Subcutaneous abdominal adipose tissue (tissue), 5 donors: Measurements from ENCODE around the gene SNURF.
"Not testable (repeated sequence)": the region's sequence is repeated elsewhere in the genome, so short reads cannot be mapped to it uniquely, and the experiment has no call there.

Source experiments
- H3K27ac ChIP-seq: one replicate; pipeline ENCODE4 v1.7.0; 2013; ENCODE audit warnings: low read depth, mild to moderate bottlenecking, inconsistent platforms, low read length, moderate library complexity
- H3K27me3 ChIP-seq, 5 donors: one replicate each; pipeline ENCODE4 v1.7.0; 2013; ENCODE audit warnings: low read length in 5 of 5, inconsistent platforms in 1 of 5; ENCODE audit not compliant: control insufficient read depth in 5 of 5, insufficient read depth in 4 of 5
- H3K36me3 ChIP-seq, 5 donors: one replicate each; pipeline ENCODE4 v1.7.0; 2013; ENCODE audit warnings: low read length in 5 of 5; ENCODE audit not compliant: control insufficient read depth in 5 of 5, insufficient read depth in 5 of 5
- H3K4me1 ChIP-seq, 5 donors: one replicate each; pipeline ENCODE4 v1.7.0; 2013; ENCODE audit warnings: low read length in 5 of 5, mild to moderate bottlenecking in 3 of 5, moderate library complexity in 1 of 5; ENCODE audit not compliant: control insufficient read depth in 5 of 5, insufficient read depth in 5 of 5
- H3K4me3 ChIP-seq, 5 donors: one replicate each; pipeline ENCODE4 v1.7.0; 2013; ENCODE audit warnings: low read length in 5 of 5, low read depth in 1 of 5
- H3K9ac ChIP-seq, 5 donors: one replicate each; pipeline ENCODE4 v1.7.0; 2013; ENCODE audit warnings: low read length in 5 of 5, mild to moderate bottlenecking in 4 of 5, moderate library complexity in 3 of 5
- H3K9me3 ChIP-seq, 5 donors: one replicate each; pipeline ENCODE4 v1.7.0; 2013; ENCODE audit warnings: low read length in 5 of 5; ENCODE audit not compliant: control insufficient read depth in 5 of 5
- donor health status: healthy.
- donor health status: healthy.
- donor health status: healthy.
- donor health status: healthy.
- donor health status: healthy.

SNURF gene, protein sequence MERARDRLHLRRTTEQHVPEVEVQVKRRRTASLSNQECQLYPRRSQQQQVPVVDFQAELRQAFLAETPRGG

DNA sequence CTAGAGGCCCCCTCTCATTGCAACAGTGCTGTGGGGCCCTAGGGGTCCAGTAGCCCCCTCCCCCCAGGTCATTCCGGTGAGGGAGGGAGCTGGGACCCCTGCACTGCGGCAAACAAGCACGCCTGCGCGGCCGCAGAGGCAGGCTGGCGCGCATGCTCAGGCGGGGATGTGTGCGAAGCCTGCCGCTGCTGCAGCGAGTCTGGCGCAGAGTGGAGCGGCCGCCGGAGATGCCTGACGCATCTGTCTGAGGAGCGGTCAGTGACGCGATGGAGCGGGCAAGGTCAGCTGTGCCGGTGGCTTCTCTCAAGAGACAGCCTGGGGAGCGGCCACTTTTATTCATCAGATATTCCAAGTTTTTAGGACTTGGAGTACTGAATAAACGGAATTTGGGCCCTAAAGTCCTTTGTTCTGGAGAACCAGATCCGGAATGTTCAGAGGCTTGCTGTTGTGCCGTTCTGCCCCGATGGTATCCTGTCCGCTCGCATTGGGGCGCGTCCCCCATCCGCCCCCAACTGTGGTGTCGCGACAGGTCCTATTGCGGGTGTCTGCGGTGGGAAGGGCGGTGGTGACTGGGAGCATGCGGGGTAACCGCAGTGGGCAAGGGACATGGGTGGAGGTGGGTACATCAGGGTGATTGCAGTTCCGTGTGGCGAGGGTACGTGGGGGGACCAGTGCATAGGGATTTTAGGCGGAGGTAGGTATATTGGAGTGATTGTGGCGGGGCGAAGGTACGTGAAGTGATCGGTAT lies at the start of gene SNURF, which contains the start of gene SNRPN:
Gene SNURF (plus strand): TSS at position 205 of the 748 bp plus-strand sequence. CDS start 62 bp downstream, at position 267.
Gene SNRPN (plus strand): TSS at position 205 of the 748 bp plus-strand sequence. CDS start 19,467 bp downstream, outside the sequence.
- Histone ChIP-seq H3K36me3 (no peaks in the 10 kb centered on the region), H3K27me3 (no peaks in the 10 kb centered on the region), H3K9me3 (peaks cover 0 to 8% (median 0%) of the 10 kb centered on the region in 5 donors), H3K9ac (peak within 1 kb of the TSS; percentile 1 to 77 (median 63)), H3K4me1 (peaks cover 0 to 11% (median 7%) of the 10 kb centered on the region in 5 donors), H3K27ac (peak within 1 kb of the TSS; percentile 30), H3K4me3 (peak within 1 kb of the TSS; percentile 69 to 96 (median 93))

DNA sequence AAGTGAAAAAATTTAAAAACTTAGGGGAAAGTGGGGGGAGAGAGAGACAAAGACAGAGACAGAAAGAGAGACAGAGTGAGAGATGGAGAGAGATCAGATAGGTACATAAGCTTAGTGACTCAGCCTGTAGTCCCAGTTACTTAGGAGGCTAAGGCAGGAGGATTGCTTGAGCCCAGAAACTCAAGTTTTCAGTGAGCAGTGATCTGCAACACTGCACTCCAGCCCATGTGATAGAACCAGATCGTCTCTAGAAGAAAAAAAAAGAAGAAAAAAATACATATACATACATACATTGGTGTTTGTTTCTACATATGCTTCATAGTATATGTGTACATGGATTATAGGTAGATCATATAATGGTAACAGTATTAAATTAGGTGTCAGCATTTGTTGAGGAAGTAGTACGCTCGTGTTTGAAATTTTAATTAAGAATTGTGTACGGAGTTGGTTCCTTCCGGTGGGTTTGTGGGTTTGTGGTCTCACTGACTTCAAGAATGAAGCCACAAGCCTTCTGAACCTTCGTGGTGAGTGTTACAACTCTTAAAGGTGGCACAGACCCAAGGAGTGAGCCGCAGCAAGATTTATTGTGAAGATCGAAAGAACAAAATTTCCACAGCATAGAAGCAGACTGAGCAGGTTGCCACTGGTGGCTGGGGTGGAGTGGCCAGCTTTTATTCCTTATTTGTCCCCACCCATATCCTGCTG lies 38.3 kb upstream of the SNURF start:
- H3K4me3 ChIP-seq: no peak overlapping the region
- H3K36me3 ChIP-seq: no peaks in the 10 kb centered on the region
- no peak overlapping the region for H3K9ac ChIP-seq
- H3K27me3 ChIP-seq: no peaks in the 10 kb centered on the region
- H3K27ac ChIP-seq: no peak overlapping the region
- peaks cover 0 to 5% (median 2%) of the 10 kb centered on the region in 5 donors for H3K9me3 ChIP-seq
- no peaks in the 10 kb centered on the region for H3K4me1 ChIP-seq

DNA sequence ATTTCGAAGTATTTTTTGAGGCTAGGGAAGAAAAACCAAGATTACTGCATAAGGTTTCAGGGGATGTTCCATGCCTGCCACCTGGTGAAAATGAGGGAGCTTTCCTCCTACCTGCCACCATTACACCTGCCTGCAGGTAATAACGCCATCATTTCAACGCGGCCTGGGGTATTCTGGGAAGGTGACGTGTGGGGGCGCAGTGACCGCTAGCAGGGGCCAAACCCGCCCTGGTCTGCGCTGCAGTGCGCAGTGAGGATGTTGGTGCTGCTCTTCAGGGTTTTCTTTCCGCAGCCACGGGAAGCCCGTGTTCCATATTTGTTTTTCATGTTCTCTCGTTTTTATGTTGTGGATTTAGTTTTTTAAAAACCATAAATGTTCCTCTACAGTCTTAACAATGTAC lies 37.4 kb upstream of the SNURF start:
- no peaks in the 10 kb centered on the region for H3K4me1 ChIP-seq
- no peaks in the 10 kb centered on the region for H3K36me3 ChIP-seq
- no peak overlapping the region for H3K9ac ChIP-seq
- peaks cover 0 to 4% (median 0%) of the 10 kb centered on the region in 5 donors for H3K9me3 ChIP-seq
- no peaks in the 10 kb centered on the region for H3K27me3 ChIP-seq
- H3K4me3 ChIP-seq: no peak overlapping the region
- H3K27ac ChIP-seq: no peak overlapping the region

DNA sequence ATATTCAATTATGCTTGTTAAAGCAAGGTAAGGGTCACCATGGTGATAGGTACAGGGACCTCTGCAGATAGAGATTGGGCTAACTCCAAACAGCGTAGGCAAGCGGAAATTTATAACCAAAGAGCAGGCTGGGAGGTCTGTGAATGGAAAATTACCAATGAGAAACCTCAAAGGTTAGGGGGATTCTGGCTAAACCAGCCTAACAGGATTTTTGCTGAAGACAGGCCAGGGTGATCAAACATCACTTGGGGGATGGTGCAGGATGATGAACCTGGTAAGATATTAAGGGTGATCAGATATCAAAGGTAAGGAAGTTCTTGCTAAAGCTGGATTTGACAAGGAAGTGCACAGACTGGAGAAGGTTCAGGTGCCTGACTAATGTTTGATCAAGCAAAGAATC lies 35.3 kb upstream of the SNURF start:
- Histone ChIP-seq H3K27ac (no peak overlapping the region), H3K4me1 (no peaks in the 10 kb centered on the region), H3K9me3 (peaks cover 0 to 4% (median 0%) of the 10 kb centered on the region in 5 donors), H3K9ac (no peak overlapping the region), H3K27me3 (no peaks in the 10 kb centered on the region), H3K36me3 (no peaks in the 10 kb centered on the region), H3K4me3 (no peak overlapping the region)

- H3K36me3 ChIP-seq: not testable (repeated sequence)
Observed at GRCh38 chr15:24922781-24923180, 32.0 kb upstream of the SNURF start.

GRCh38 chr15:24924153-24924552 lies 30.6 kb upstream of the SNURF start:
- Histone ChIP-seq H3K4me1 (no peaks in the 10 kb centered on the region), H3K27ac (no peak overlapping the region), H3K9me3 (peaks cover 0 to 4% (median 0%) of the 10 kb centered on the region in 5 donors), H3K9ac (no peak overlapping the region), H3K36me3 (no peaks in the 10 kb centered on the region), H3K27me3 (no peaks in the 10 kb centered on the region), H3K4me3 (no peak overlapping the region)

More at GRCh38 chr15:24922781-24923180, 32.0 kb upstream of the SNURF start:
- not testable (repeated sequence) for H3K27ac ChIP-seq, H3K4me1 ChIP-seq, H3K4me3 ChIP-seq, H3K27me3 ChIP-seq, H3K9me3 ChIP-seq, H3K9ac ChIP-seq

DNA sequence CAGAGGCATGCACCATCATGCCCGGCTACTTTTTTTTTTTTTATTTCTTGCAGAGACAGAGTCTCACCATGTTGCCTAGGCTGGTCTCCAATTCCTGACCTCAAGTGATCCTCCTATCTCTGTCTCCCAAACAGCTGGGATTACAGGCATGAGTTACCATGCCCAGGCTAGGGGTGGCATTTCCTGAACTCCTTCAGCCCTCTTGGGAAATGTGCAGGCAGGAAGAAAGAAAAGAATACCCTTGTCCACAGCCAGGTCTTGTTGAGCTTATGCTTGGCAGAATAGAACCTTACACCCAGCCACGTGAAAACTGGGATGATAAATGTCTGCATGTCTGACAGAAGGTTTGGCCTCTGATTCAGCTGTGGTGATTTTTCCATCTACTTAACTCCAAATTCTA lies 30.2 kb upstream of the SNURF start:
- H3K9me3 ChIP-seq: peaks cover 0 to 4% (median 0%) of the 10 kb centered on the region in 5 donors
- no peaks in the 10 kb centered on the region for H3K4me1 ChIP-seq
- no peak overlapping the region for H3K9ac ChIP-seq
- H3K4me3 ChIP-seq: no peak overlapping the region
- H3K27ac ChIP-seq: no peak overlapping the region
- no peaks in the 10 kb centered on the region for H3K27me3 ChIP-seq
- H3K36me3 ChIP-seq: no peaks in the 10 kb centered on the region

DNA sequence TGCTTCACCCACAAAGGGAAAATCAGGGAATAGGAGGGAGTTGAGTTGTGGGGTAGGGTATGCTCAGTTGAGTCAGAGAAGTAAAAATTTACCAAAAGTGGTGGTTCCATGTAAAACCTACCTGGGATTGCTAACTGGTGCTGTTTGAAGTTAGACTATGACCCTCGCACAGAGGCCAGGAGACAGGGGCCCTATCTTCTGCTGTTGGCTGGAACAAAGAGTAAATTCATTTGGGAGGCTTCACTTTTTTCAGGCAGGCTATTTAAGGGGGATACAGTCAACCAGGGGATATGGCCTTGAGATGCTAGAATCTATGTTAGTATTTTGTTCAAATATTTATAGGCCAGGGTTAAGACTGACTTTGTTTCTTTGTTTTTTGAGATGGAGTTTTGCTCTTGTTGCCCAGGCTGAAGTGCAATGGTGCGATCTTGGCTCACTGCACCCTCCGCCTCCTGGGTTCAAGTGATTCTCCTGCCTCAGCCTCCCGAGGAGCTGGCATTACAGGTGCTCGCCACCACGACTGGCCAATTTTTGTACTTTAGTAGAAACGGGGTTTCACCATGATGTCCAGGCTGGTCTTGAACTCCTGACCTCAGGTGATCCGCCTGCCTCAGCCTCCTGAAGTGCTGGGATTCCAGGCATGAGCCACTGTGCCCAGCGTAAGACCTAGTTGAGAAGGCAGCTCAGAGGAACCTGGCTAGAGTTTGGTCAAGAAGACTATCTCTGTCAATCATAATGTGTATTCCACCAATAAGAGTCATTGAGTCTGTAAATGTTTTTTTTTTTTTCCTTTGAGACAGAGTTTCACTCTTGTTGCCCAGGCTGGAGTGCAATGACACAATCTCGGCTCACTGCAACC lies 22.7 kb upstream of the SNURF start:
- H3K9me3 ChIP-seq, H3K4me3 ChIP-seq, H3K9ac ChIP-seq, H3K4me1 ChIP-seq, H3K27me3 ChIP-seq, H3K27ac ChIP-seq, H3K36me3 ChIP-seq: not testable (repeated sequence)

DNA sequence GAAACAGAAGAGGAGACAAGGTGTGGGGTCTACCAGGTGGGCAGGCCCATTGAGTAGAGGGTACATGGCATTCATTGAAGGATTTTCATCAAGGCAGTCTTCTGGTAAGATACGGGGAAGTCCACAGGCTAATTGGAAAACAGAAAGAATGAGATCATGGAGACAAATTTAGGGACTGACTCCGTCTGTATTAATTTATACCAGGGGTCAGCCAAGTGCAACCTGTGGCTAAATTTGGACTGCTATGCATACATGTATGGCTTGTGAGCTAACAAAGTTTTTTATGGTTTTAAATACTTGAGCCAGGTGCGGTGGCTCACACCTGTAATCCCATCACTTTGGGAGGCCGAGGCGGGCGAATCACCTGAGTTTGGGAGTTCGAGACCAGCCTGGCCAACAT lies 21.1 kb upstream of the SNURF start:
- Histone ChIP-seq H3K4me3 (no peak overlapping the region), H3K36me3 (no peaks in the 10 kb centered on the region), H3K27me3 (no peaks in the 10 kb centered on the region), H3K27ac (no peak overlapping the region), H3K9ac (no peak overlapping the region), H3K4me1 (no peaks in the 10 kb centered on the region), H3K9me3 (peaks cover 0 to 8% (median 0%) of the 10 kb centered on the region in 5 donors)
